HCT116 (cell line): ENCODE results near the gene NHSL2. TPM values are rescaled to one million over a fixed set of nuclear protein-coding genes. Genes with fewer than 3 reads are reported as not detected.

Experiments
- ATAC-seq: fragments of 200-7000 bp; cut with Tn5 transposase; 2 replicates; pipeline ENCODE4 v1.9.1; 2020; ENCODE audit warnings: mild to moderate bottlenecking, moderate library complexity
- BruUV-seq: library from RNA; stranded (reverse); fragments of 400-500 nt; replicated peaks from 2 replicates; lab custom pipeline; 2021; lab: Mats Ljungman, UMichigan
- CTCF ChIA-PET: fragments of 300-600 bp; sonication (Branson Sonifier 250); formaldehyde crosslinking; loops from one replicate; lab custom pipeline; 2021; ENCODE audit warnings: antibody characterized with exemption; lab: Charles Lee
- POLR2A ChIA-PET: fragments of 300-600, 350-600 bp; sonication (Branson Sonifier 250); formaldehyde crosslinking; loops from one replicate; lab custom pipeline; 2021; ENCODE audit warnings: antibody characterized with exemption; lab: Charles Lee
- RAD21 ChIA-PET, 2 experiments: fragments of 300-600 bp; sonication (Branson Sonifier 250); formaldehyde crosslinking; loops; one replicate each; lab custom pipeline; 2023; ENCODE audit warnings: low total read pairs in 2 of 2; ENCODE audit not compliant: uncharacterized antibody in 2 of 2, unreplicated experiment in 2 of 2, low non-redundant PET in 1 of 2; lab: Charles Lee
- DNase-seq: peaks from one replicate; pipeline ENCODE4 v3.0.0-alpha.2; 2010; ENCODE audit warnings: low read depth, low spot score
- H2AFZ ChIP-seq: fragments of 200-600 bp; shearing (Covaris generic), sonication (generic); 2 replicates; pipeline ENCODE4 v1.6.1; 2017; ENCODE audit warnings: low read depth, mixed run types, mixed read lengths, antibody characterized with exemption, low read length; ENCODE audit not compliant: poor library complexity, severe bottlenecking
- H3K27ac ChIP-seq: 2 replicates; pipeline ENCODE4 v1.5.1; 2012; ENCODE audit warnings: low read depth, low read length
- H3K27me3 ChIP-seq: fragments of 200-600 bp; sonication (generic); 2 replicates; pipeline ENCODE4 v1.6.1; 2016; ENCODE audit warnings: mixed run types, low read length, mixed read lengths; ENCODE audit not compliant: insufficient read depth
- H3K36me3 ChIP-seq, 2 experiments: fragments of 200-500 bp in 1 of 2; fragments of 200-600 bp in 1 of 2; sonication (Bioruptor generic) in 1 of 2; sonication (generic) in 1 of 2; 2 replicates each; pipeline versions ENCODE4 v1.5.1 to v1.6.1; 2014 to 2016; ENCODE audit warnings: low read length in 2 of 2, inconsistent platforms in 1 of 2, mixed read lengths in 1 of 2, mixed run types in 1 of 2; ENCODE audit not compliant: insufficient read depth in 2 of 2, control insufficient read depth in 1 of 2
- H3K4me1 ChIP-seq, 2 experiments: fragments of 200-600 bp in 1 of 2; sonication (generic) in 1 of 2; 2 replicates each; pipeline versions ENCODE4 v1.5.1 to v1.6.1; 2012 to 2017; ENCODE audit warnings: low read length in 2 of 2, inconsistent platforms in 1 of 2, mild to moderate bottlenecking in 1 of 2, mixed read lengths in 1 of 2, mixed run types in 1 of 2, moderate library complexity in 1 of 2; ENCODE audit not compliant: insufficient read depth in 2 of 2, control insufficient read depth in 1 of 2
- H3K4me2 ChIP-seq: fragments of 200-600 bp; sonication (generic); 2 replicates; pipeline ENCODE4 v1.6.1; 2017; ENCODE audit warnings: mixed run types, low read length, mixed read lengths
- H3K4me3 ChIP-seq, 2 experiments: fragments of 200-600 bp in 1 of 2; sonication (generic) in 1 of 2; replicated peaks in 1 of 2; 2 replicates each; pipeline ENCODE4 v1.5.1; 2011 to 2016; ENCODE audit warnings: low read length in 2 of 2, control low read depth in 1 of 2, low read depth in 1 of 2, mild to moderate bottlenecking in 1 of 2, mixed read lengths in 1 of 2, mixed run types in 1 of 2
- H3K79me2 ChIP-seq: fragments of 200-600 bp; sonication (generic); 2 replicates; pipeline ENCODE4 v1.6.1; 2017; ENCODE audit warnings: mild to moderate bottlenecking, mixed run types, low read length, moderate library complexity, mixed read lengths; ENCODE audit not compliant: insufficient read depth
- H3K9ac ChIP-seq: fragments of 200-600 bp; sonication (generic); 2 replicates; pipeline ENCODE4 v1.6.1; 2016; ENCODE audit warnings: low read length, mixed read lengths
- H3K9me2 ChIP-seq: fragments of 200-600 bp; sonication (generic), shearing (Covaris generic); 2 replicates; pipeline ENCODE4 v1.6.1; 2017; ENCODE audit warnings: mixed run types, mild to moderate bottlenecking, moderate library complexity; ENCODE audit not compliant: insufficient read depth
- H3K9me3 ChIP-seq, 2 experiments: fragments of 200-500 bp in 1 of 2; fragments of 200-600 bp in 1 of 2; sonication (Bioruptor generic) in 1 of 2; sonication (generic) in 1 of 2; 2 replicates each; pipeline ENCODE4 v1.6.1; 2014 to 2017; ENCODE audit warnings: low read length in 2 of 2, mixed read lengths in 2 of 2, inconsistent platforms in 1 of 2, low read depth in 1 of 2, mild to moderate bottlenecking in 1 of 2, mixed run types in 1 of 2, moderate library complexity in 1 of 2; ENCODE audit not compliant: control insufficient read depth in 1 of 2, insufficient read depth in 1 of 2
- H4K20me1 ChIP-seq: fragments of 200-600 bp; sonication (generic), shearing (Covaris generic); 2 replicates; pipeline ENCODE4 v1.6.1; 2017; ENCODE audit warnings: mixed run types, mild to moderate bottlenecking, moderate library complexity; ENCODE audit not compliant: insufficient read depth
- EZH2phosphoT487 ChIP-seq: fragments of 200-600 bp; IDR thresholded peaks from 2 replicates; pipeline ENCODE4 v1.6.1; 2018; ENCODE audit warnings: antibody characterized with exemption, borderline replicate concordance
- MAX ChIP-seq: IDR thresholded peaks from 2 replicates; pipeline ENCODE4 v1.6.1; 2012
- POLR2A ChIP-seq: IDR thresholded peaks from 2 replicates; pipeline ENCODE4 v1.7.0; 2011; ENCODE audit warnings: borderline replicate concordance; ENCODE audit not compliant: insufficient read depth, insufficient read length; ENCODE audit errors: extremely low read depth
- REST ChIP-seq: IDR thresholded peaks from 2 replicates; pipeline ENCODE4 v1.6.1; 2012; ENCODE audit warnings: low read depth
- SRF ChIP-seq: IDR thresholded peaks from 2 replicates; pipeline ENCODE4 v1.6.1; 2012; ENCODE audit warnings: low read depth
- ZBTB33 ChIP-seq: IDR thresholded peaks from 2 replicates; pipeline ENCODE4 v1.6.1; 2011; ENCODE audit warnings: mild to moderate bottlenecking, low read length, moderate library complexity; ENCODE audit not compliant: insufficient replicate concordance; ENCODE audit errors: extremely low read depth
- ZNF274 ChIP-seq: fragments of 200-500 bp; sonication (Bioruptor generic); IDR thresholded peaks from 2 replicates; pipeline ENCODE4 v1.6.1; 2014; ENCODE audit warnings: mild to moderate bottlenecking, low read depth, low read length, inconsistent platforms
- intact Hi-C: fragments of 100-400 bp; cut with micrococcal nuclease; formaldehyde crosslinking; loops from 2 replicates; pipeline ENCODE4 v1.10.0; 2022
- total RNA-seq: library from RNA; stranded (reverse); gene quantifications from one replicate; pipeline ENCODE4 v1.2.1, GENCODE V29; 2021; ENCODE audit not compliant: unreplicated experiment

NHSL2 gene
- total RNA-seq, 1 experiment from 2014 or later: 0.22 TPM

GRCh38 chrX:72107320-72107719, 196.7 kb downstream of the NHSL2 start:
- H3K27me3 ChIP-seq: no peaks in the 10 kb centered on the region
- no peak for TF ChIP-seq ZBTB33
- TF ChIP-seq EZH2phosphoT487: no peak
- no peak for TF ChIP-seq SRF
- no peak for TF ChIP-seq MAX
- TF ChIP-seq ZNF274: no peak
- TF ChIP-seq POLR2A: no peak
- TF ChIP-seq REST: no peak
- no peaks in the 10 kb centered on the region for H3K36me3 ChIP-seq
- H3K4me1 ChIP-seq: no peaks in the 10 kb centered on the region
- ATAC-seq: no peak; the same call in 1 of the 2 replicates
- no peak overlapping the region for H3K4me2 ChIP-seq
- no peaks in the 10 kb centered on the region for H3K79me2 ChIP-seq
- intact Hi-C loops: no loop called here
- RAD21 ChIA-PET: no interaction called here
- H3K27ac ChIP-seq: no peak overlapping the region
- POLR2A ChIA-PET: no interaction called here
- H3K4me3 ChIP-seq: no peak overlapping the region
- DNase-seq: no peak
- H4K20me1 ChIP-seq: no peaks in the 10 kb centered on the region
- no peak overlapping the region for H3K9ac ChIP-seq
- no TSS peak for BruUV-seq
- H3K9me2 ChIP-seq: no peaks in the 10 kb centered on the region
- CTCF ChIA-PET: no interaction called here
- H2AFZ ChIP-seq: no peak overlapping the region
- no peaks in the 10 kb centered on the region for H3K9me3 ChIP-seq
